SJSA1 (cell line): ENCODE results near the gene CBX2. TPM values are rescaled to one million over a fixed set of nuclear protein-coding genes. Genes with fewer than 3 reads are reported as not detected.

Experiments used
- total RNA-seq: library from RNA; depleted of rRNA; stranded (reverse); fragments of >200 nt; shearing (Covaris generic); gene quantifications from 2 replicates; pipeline ENCODE4 v1.2.3, GENCODE V29; 2014; rRNA removed

Gene CBX2
- total RNA-seq, 1 experiment from 2014 or later: 16.7 TPM

Other genes starting within 250 kb of the CBX2 start
- gene RBFOX3, start 167.1 kb upstream of the CBX2 start, total RNA-seq: not detected in 2 replicates
- gene ENPP7, start 47.2 kb upstream of the CBX2 start, total RNA-seq: not detected in 2 replicates
- 9.0 and 21.0 TPM in 2 replicates for gene CBX8, start 18.9 kb downstream of the CBX2 start, total RNA-seq
- gene CBX4, start 61.3 kb downstream of the CBX2 start, total RNA-seq: 52.1 and 53.3 TPM in 2 replicates